Measurements from ENCODE around the gene PYGO2. TPM values are rescaled to one million over a fixed set of nuclear protein-coding genes. Genes with fewer than 3 reads are reported as not detected.

Gene PYGO2
- 18.6 TPM for polyA plus RNA-seq (2012; ENCODE audit: missing spikeins)

- TF ChIP-seq POLR2A (IDR thresholded peaks at IDR 0.05; ENCODE audit: low read depth, low read length) (peak; percentile 90), TAF1 (IDR thresholded peaks at IDR 0.05; ENCODE audit: borderline replicate concordance, low read depth, low read length) (peak; percentile 51; the same call in 1 of the 2 replicates), POLR2AphosphoS5 (IDR thresholded peaks at IDR 0.05; ENCODE audit: low read depth, low read length) (peak; percentile 82)
- peak; percentile 90 for FAIRE-seq
These were observed at the start of gene PYGO2 for GRCh38 chr1:154961207-154962155. TSS of gene PYGO2 (minus strand) at chr1:154961782. CDS start at chr1:154961576, 206 bp downstream.

DNA sequence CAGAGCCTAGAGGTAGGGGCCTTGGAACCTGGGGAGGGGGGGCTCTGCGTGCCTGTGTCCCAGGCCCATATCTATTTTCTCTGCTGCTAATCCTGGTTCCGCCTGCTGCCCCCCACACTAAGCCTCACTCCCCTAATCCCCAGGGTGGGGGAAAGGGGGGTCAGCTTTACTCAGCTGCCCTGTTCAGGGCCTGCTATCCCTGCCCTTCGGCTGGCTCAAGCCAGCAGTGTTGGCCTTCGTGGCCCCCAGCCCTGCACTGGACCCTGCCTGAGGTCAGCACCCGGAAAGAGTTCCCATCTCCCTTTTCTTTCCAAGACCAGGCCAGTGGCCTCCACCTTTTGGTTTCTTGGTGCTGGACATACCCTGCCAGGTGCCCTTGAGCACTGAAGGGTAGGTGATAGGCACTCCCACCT lies 49.4 kb upstream of the PYGO2 start:
- DNase-seq (ENCODE audit: insufficient read length): no peak
- no peak for TF ChIP-seq POLR2AphosphoS5 (IDR thresholded peaks at IDR 0.05; ENCODE audit: low read depth, low read length)
- no peak for TF ChIP-seq TAF1 (IDR thresholded peaks at IDR 0.05; ENCODE audit: borderline replicate concordance, low read depth, low read length)
- TF ChIP-seq POLR2A (IDR thresholded peaks at IDR 0.05; ENCODE audit: low read depth, low read length): no peak
- no peak for FAIRE-seq

More at GRCh38 chr1:154961207-154962155, at the start of gene PYGO2:
- DNase-seq (ENCODE audit: insufficient read length): peak; percentile 91

- TF ChIP-seq TAF1 (IDR thresholded peaks at IDR 0.05; ENCODE audit: borderline replicate concordance, low read depth, low read length) (no peak), POLR2AphosphoS5 (IDR thresholded peaks at IDR 0.05; ENCODE audit: low read depth, low read length) (no peak), POLR2A (IDR thresholded peaks at IDR 0.05; ENCODE audit: low read depth, low read length) (no peak)
- DNase-seq (ENCODE audit: insufficient read length): no peak
- no peak for FAIRE-seq
These were observed 48.8 kb upstream of the PYGO2 start for GRCh38 chr1:155010211-155010918.

GRCh38 chr1:155009742-155010141 lies 48.2 kb upstream of the PYGO2 start:
- TF ChIP-seq POLR2A (IDR thresholded peaks at IDR 0.05; ENCODE audit: low read depth, low read length): no peak
- DNase-seq (ENCODE audit: insufficient read length) (no peak), FAIRE-seq (no peak)

- FAIRE-seq: no peak
- DNase-seq (ENCODE audit: insufficient read length): no peak
- TF ChIP-seq TAF1 (IDR thresholded peaks at IDR 0.05; ENCODE audit: borderline replicate concordance, low read depth, low read length) (no peak), POLR2AphosphoS5 (IDR thresholded peaks at IDR 0.05; ENCODE audit: low read depth, low read length) (no peak), POLR2A (IDR thresholded peaks at IDR 0.05; ENCODE audit: low read depth, low read length) (no peak)
These were observed 47.7 kb upstream of the PYGO2 start for GRCh38 chr1:155009221-155009711.

DNA sequence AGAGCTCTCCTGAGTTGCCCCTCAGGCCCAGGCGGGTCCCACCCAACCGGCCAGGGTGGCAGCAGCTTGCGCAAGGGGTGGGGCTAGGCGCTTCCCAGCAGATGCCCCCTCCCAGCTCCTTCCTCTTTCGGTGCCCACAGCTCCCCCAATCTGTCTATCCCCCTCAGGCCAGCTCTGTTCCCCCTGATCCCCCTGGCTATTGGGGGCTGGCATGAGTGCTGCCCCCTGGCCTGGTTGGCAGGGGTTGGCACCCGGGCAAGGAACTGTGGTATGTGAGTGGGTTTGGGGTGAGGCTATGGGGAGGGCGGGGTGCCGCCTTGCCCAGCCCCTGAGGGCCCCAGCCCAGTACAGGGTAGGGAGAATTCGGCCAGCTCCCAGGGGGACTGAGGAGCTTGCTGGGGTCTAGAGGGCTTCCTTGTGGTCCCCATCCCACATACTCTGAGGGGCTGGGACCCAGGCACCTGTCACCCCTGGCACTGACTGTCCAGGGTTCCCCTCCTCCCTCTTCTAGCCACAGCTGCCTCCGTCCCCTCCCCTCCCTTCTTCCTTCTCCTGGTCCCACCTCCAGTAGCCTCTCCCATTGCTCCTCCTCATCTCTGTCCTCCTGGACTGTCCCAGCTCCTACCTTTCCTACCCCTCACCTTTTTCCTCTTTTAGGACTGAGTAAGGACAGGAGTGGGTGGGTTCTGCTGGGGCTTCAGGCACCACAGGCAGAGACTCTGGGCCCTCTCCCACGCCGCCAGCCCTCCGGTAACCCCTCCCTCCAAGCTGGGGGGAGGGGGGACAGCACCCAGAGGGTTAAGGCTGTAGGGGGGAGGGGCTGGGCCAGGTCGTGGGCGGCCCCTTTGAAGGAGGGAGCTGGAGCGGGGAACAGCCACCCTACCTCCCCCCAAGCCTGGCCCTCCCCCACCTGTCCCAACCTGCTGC lies 46.7 kb upstream of the PYGO2 start:
- TF ChIP-seq POLR2A (IDR thresholded peaks at IDR 0.05; ENCODE audit: low read depth, low read length): no peak
- TF ChIP-seq POLR2AphosphoS5 (IDR thresholded peaks at IDR 0.05; ENCODE audit: low read depth, low read length): no peak
- no peak for TF ChIP-seq TAF1 (IDR thresholded peaks at IDR 0.05; ENCODE audit: borderline replicate concordance, low read depth, low read length)
- FAIRE-seq: no peak
- DNase-seq (ENCODE audit: insufficient read length): no peak

- FAIRE-seq (no peak), DNase-seq (ENCODE audit: insufficient read length) (no peak)
- TF ChIP-seq TAF1 (IDR thresholded peaks at IDR 0.05; ENCODE audit: borderline replicate concordance, low read depth, low read length) (no peak), POLR2AphosphoS5 (IDR thresholded peaks at IDR 0.05; ENCODE audit: low read depth, low read length) (no peak), POLR2A (IDR thresholded peaks at IDR 0.05; ENCODE audit: low read depth, low read length) (no peak)
These were observed 45.8 kb upstream of the PYGO2 start for GRCh38 chr1:155007251-155007828.

GRCh38 chr1:155006601-155007101 lies 45.1 kb upstream of the PYGO2 start:
- FAIRE-seq (peak; percentile 89), DNase-seq (ENCODE audit: insufficient read length) (no peak)
- TF ChIP-seq TAF1 (IDR thresholded peaks at IDR 0.05; ENCODE audit: borderline replicate concordance, low read depth, low read length) (no peak), POLR2A (IDR thresholded peaks at IDR 0.05; ENCODE audit: low read depth, low read length) (no peak), POLR2AphosphoS5 (IDR thresholded peaks at IDR 0.05; ENCODE audit: low read depth, low read length) (no peak)

DNA sequence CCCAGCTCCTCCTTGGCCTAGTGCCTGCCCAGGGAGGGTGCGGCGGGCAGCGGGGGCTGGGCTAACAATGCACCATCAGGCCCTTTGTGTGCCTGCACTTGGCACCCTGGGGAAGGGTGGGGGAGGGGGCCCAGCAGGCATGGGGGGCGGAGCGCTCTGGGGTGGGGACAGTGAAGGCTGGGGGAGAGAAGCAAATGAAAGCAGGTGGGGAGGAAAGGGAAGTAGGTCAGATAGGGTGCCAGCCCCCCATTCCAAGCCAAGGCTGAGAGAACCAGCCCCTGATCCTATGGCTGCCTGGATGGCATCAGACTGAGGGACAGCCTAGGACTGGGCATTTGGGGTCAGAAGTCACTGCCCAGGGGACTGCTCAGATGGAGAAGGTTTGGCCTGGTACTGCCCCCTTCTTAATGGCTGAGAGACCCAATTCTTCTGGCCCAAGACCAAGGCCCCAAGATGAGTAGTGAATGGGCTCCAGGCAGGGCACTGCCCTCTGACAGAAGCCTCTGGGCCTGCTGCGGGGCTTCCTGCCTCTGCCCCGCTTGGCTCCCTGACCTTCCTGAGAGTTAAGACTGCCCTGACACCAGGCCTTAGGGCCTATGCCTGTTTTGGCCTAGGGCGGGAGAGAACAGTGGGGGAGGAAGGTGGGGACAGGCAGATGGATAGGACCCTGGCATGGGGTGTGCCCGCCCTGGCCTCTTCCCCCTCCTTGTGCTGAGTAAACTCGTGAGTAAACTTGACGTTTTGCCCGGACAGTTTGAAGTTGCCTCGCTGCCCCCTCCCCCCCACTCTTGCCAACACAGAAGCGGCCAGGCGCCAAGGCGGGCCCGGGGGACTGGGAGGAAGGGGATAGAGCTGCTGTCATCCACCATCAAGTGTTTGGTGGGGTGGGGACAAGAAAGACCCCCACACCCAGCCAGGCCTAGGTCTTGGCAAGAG lies 43.8 kb upstream of the PYGO2 start:
- peak; percentile 17 for FAIRE-seq
- no peak for TF ChIP-seq POLR2A (IDR thresholded peaks at IDR 0.05; ENCODE audit: low read depth, low read length)
- TF ChIP-seq POLR2AphosphoS5 (IDR thresholded peaks at IDR 0.05; ENCODE audit: low read depth, low read length): no peak
- no peak for TF ChIP-seq TAF1 (IDR thresholded peaks at IDR 0.05; ENCODE audit: borderline replicate concordance, low read depth, low read length)

More for the DNA sequence above, 43.8 kb upstream of the PYGO2 start:
- DNase-seq (ENCODE audit: insufficient read length): no peak
